Measurements from ENCODE around the gene ARMCX2.

The ARMCX2 gene

GRCh38 chrX:101657495-101657894 lies 2.2 kb downstream of the ARMCX2 start:
- TF ChIP-seq EGR1 (IDR thresholded peaks at IDR 0.05) (no peak), TCF12 (IDR thresholded peaks at IDR 0.05; ENCODE audit: low read depth) (no peak), MAX (IDR thresholded peaks at IDR 0.05) (no peak), EP300 (IDR thresholded peaks at IDR 0.05; ENCODE audit: borderline replicate concordance) (no peak), REST (IDR thresholded peaks at IDR 0.05; ENCODE audit: low read depth) (no peak), ZBTB7A (IDR thresholded peaks at IDR 0.05; ENCODE audit: low read depth) (no peak), CREB1 (IDR thresholded peaks at IDR 0.05; ENCODE audit: low read depth) (no peak), USF1 (IDR thresholded peaks at IDR 0.05) (no peak), TEAD4 (IDR thresholded peaks at IDR 0.05) (no peak), NFIC (IDR thresholded peaks at IDR 0.05) (no peak)

- TF ChIP-seq TEAD4 (IDR thresholded peaks at IDR 0.05) (no peak), TCF12 (IDR thresholded peaks at IDR 0.05; ENCODE audit: low read depth) (no peak), NFIC (IDR thresholded peaks at IDR 0.05) (no peak), REST (IDR thresholded peaks at IDR 0.05; ENCODE audit: low read depth) (no peak)
Measured at GRCh38 chrX:101656817-101657216, 2.8 kb downstream of the ARMCX2 start.

GRCh38 chrX:101655534-101655933 lies 4.1 kb downstream of the ARMCX2 start:
- no peak for TF ChIP-seq MAX (IDR thresholded peaks at IDR 0.05)
- no peak for TF ChIP-seq EP300 (IDR thresholded peaks at IDR 0.05; ENCODE audit: borderline replicate concordance)
- no peak for TF ChIP-seq TAF1 (IDR thresholded peaks at IDR 0.05; ENCODE audit: low read depth)
- no peak for TF ChIP-seq YY1 (IDR thresholded peaks at IDR 0.05; ENCODE audit: low read depth)
- TF ChIP-seq FOXM1 (IDR thresholded peaks at IDR 0.05; ENCODE audit: borderline replicate concordance, low read depth), result no peak
- no peak for TF ChIP-seq REST (IDR thresholded peaks at IDR 0.05; ENCODE audit: low read depth)
- TF ChIP-seq TEAD4 (IDR thresholded peaks at IDR 0.05), result no peak
- TF ChIP-seq EGR1 (IDR thresholded peaks at IDR 0.05), result no peak

GRCh38 chrX:101642093-101642492 lies 17.6 kb downstream of the ARMCX2 start:
- no peak for TF ChIP-seq RAD21 (IDR thresholded peaks at IDR 0.05; ENCODE audit: low read depth)
- no peak for TF ChIP-seq NFIC (IDR thresholded peaks at IDR 0.05)
- no peak for TF ChIP-seq TCF12 (IDR thresholded peaks at IDR 0.05; ENCODE audit: low read depth)
- TF ChIP-seq EGR1 (IDR thresholded peaks at IDR 0.05), result no peak
- TF ChIP-seq ZBTB7A (IDR thresholded peaks at IDR 0.05; ENCODE audit: low read depth), result no peak
- no peak for TF ChIP-seq EP300 (IDR thresholded peaks at IDR 0.05; ENCODE audit: borderline replicate concordance)
- TF ChIP-seq YY1 (IDR thresholded peaks at IDR 0.05; ENCODE audit: low read depth), result no peak
- no peak for TF ChIP-seq TAF1 (IDR thresholded peaks at IDR 0.05; ENCODE audit: low read depth)
- TF ChIP-seq FOXM1 (IDR thresholded peaks at IDR 0.05; ENCODE audit: borderline replicate concordance, low read depth), result no peak
- no peak for TF ChIP-seq CEBPB (IDR thresholded peaks at IDR 0.05)
- TF ChIP-seq USF1 (IDR thresholded peaks at IDR 0.05), result no peak
- no peak for TF ChIP-seq CREB1 (IDR thresholded peaks at IDR 0.05; ENCODE audit: low read depth)
- no peak for TF ChIP-seq REST (IDR thresholded peaks at IDR 0.05; ENCODE audit: low read depth)
- no peak for TF ChIP-seq TEAD4 (IDR thresholded peaks at IDR 0.05)
- no peak for TF ChIP-seq MAX (IDR thresholded peaks at IDR 0.05)

All from Ishikawa (cell line).